MV-4-11 (cell line): ENCODE results near the gene PRXL2B.
"Not testable (repeated sequence)": the region's sequence is repeated elsewhere in the genome, so short reads cannot be mapped to it uniquely, and the experiment has no call there.

Source experiments
- DNase-seq: peaks from one replicate; lab custom pipeline; 2025; lab: John Stamatoyannopoulos, UW

The PRXL2B gene

GRCh38 chr1:2550309-2550861 is 36.2 kb upstream of the PRXL2B start:
- DNase-seq, result not testable (repeated sequence)

GRCh38 chr1:2551544-2551943 is 35.0 kb upstream of the PRXL2B start:
- not testable (repeated sequence) for DNase-seq

- no peak for DNase-seq
These were observed 34.4 kb upstream of the PRXL2B start for GRCh38 chr1:2552189-2552588.

GRCh38 chr1:2553076-2553475 is 33.5 kb upstream of the PRXL2B start:
- not testable (repeated sequence) for DNase-seq

GRCh38 chr1:2553871-2554620 is 32.5 kb upstream of the PRXL2B start:
- no peak for DNase-seq

DNA sequence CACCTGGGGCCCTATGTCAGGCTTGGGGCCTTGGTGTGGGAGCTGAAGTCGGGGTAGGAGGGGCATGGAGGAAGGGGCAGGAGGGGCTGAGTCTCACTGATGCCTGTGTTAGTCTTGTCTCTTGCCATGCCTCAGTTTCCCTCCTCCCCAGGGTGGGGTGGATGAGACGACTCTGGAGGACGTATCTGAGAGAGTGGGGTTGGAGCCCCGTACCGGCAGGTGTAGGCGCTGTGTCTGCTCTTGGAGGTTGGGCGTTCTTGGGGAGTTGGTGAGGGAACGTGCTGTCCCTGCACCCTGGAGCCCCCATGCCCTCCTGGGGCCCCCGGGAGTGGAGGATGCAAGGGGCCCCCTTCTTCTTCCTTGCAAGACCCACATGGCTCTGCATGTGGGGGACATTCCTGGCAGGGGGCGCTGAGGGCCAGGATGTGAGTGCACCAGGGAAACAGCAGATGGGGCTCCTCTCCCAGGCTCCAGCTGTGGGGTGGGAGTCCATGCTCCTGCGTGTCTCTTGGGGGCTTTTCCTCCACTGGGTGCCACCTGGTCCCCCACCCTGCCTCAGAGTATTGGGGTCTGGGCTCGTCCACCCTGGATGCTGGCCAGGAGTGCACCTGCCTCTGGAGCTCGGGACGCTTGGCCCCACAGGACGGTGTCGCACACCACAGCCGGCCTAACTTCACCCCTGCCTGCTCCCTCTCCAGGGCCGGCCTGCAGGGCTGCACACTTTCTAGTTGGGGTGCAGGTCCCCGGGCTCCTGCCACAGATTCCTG is 31.8 kb upstream of the PRXL2B start:
- peak; percentile 26 for DNase-seq

- peak; percentile 84 for DNase-seq
These were observed 30.8 kb upstream of the PRXL2B start for GRCh38 chr1:2555634-2556276.

DNA sequence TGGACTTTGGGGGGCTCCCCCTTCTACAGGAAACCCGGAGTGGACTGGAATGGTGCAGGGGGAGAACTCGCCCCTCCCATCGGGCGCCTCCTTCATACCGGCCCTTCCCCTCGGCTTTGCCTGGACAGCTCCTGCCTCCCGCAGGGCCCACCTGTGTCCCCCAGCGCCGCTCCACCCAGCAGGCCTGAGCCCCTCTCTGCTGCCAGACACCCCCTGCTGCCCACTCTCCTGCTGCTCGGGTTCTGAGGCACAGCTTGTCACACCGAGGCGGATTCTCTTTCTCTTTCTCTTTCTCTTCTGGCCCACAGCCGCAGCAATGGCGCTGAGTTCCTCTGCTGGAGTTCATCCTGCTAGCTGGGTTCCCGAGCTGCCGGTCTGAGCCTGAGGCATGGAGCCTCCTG is 30.3 kb upstream of the PRXL2B start, which contains the start of gene TNFRSF14:
TNFRSF14 (plus strand) TSS at position 95 of the 401 bp plus-strand sequence; CDS start at position 389, 294 bp downstream.
- DNase-seq, result peak; percentile 51

DNA sequence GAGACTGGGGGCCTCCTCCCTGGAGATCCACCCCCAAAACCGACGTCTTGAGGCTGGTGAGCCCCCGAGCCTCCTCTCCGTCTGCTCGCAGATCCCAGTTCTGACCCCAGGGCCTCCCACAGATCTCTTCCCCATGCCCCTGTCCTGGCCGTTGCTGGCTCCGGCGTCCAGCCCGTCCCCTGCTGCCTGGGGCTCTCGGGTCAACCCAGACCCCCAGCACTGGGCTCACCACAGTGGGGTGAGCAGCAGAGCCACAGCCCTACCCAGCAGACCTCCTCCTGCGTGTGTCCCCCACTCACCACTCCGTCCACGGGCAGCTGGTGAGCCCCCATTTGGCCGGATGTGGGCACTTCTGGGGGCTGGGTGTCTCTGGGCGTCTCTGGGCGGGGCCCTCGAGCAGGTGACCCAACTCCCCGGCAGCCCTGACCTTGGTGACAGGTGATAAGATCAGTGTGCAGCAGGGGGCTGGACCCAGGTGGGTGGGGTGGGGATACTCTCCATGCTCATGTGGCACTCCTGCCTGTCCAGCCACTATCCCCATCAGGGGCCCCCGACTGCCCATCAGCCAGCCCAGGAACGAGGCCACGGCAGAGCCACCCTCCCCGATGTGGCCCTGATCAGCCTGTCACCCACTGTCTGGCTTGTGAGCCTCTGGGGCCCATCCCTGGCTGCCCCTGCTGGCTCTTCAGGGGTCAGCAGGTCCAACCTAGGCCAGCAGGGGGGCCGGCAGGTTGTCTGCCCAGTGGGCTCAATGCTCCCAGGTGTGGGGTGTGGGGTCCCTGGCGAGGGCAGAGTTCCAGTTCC is 29.7 kb upstream of the PRXL2B start:
- DNase-seq, result no peak

DNA sequence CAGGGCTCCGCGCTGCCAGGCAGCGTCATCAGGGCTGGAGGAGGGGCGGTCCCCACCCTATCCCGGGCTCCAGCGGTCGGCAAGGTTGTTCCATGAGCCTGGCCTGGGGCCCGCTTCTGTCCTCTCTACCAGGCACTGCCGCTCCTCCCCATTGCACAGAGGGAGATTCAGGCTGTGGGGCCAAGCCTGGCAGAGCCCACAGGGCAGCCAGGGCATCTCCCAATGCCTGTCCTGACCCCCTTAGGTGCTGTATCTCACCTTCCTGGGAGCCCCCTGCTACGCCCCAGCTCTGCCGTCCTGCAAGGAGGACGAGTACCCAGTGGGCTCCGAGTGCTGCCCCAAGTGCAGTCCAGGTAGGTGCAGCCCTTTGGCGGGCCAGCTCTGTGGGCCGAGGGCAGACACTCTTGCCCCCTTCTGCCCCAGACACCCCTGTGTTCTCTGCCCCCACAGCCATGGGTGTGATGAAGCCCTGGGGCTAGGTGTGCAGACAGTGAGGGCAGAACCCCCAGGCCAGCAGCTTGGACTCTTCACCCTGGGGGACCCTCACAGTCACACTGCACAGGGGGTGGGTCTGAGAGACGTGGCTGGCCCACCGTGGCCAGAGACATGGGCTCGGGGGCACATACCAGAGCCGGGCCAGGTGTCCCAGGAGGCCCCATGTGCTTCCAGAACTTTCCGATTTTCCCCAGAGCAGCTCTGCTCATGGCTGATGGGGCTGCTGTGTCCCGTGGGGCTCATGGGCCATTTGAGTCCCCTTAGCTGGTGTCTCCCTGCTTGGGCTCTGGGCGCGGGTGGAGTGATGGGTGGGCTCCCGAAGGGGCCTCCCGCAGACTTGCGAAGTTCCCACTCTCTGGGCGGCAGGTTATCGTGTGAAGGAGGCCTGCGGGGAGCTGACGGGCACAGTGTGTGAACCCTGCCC is 28.8 kb upstream of the PRXL2B start:
- DNase-seq, result no peak

DNA sequence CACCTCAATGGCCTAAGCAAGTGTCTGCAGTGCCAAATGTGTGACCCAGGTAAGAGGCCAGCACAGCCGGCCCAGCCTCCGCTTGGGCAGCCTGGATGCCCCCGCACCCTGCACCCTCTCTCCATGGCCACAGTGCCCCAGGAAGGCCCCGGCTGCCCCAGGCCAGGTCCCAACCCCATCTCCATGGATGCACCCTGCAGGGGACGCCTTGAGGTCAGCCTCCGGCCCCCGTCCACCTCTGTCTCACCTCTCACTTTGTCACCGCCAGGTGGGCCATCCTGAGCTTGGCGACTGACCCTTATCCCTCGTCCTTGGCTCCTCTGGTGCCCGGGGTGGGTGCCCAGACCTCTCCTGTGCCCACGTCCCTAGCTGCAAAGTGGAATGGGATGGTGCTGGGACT is 28.2 kb upstream of the PRXL2B start:
- DNase-seq, result no peak

DNA sequence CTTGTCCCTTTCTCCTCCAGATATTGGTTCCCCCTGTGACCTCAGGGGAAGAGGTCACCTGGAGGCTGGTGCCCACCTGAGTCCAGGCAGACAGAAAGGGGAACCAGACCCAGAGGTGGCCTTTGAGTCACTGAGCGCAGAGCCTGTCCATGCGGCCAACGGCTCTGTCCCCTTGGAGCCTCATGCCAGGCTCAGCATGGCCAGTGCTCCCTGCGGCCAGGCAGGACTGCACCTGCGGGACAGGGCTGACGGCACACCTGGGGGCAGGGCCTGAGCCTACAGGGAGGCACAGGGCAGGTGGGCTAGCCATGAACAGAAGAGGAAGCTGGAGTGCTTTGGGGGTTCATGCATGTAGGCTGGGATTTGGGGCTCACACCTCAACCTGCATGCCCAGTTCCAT is 27.7 kb upstream of the PRXL2B start:
- DNase-seq, result no peak

DNA sequence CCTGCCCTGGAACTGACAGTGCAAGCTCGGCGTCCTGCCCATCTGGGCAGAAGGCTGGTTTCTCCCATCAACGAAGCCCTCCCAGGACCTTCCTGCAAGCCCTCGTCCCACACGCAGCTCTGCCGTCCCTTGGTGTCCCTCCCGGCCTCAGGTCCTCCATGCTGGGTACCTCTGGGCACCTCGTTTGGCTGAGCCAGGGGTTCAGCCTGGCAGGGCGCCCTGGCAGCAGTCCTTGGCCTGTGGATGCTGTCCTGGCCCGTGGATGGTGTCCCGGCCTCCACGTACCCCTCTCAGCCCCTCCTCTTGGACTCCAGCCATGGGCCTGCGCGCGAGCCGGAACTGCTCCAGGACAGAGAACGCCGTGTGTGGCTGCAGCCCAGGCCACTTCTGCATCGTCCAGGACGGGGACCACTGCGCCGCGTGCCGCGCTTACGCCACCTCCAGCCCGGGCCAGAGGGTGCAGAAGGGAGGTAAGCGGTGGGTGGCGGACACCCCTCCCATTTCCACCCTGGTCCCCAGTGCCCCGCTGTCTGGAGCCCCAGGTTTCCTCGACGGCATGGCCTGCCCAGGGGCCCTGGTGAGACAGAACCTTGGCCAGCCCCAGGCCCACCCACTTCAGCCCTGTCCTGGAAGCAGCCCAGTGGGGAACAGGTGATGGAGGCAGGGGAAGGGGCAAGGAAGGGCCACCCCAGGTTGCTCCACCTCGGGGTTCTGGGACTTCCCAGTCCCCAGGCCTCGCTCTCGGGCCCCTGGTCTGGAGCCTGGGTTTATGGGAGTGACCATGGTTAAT is 26.9 kb upstream of the PRXL2B start:
- no peak for DNase-seq

- DNase-seq, result no peak
These were observed 26.1 kb upstream of the PRXL2B start for GRCh38 chr1:2560299-2561073.

DNA sequence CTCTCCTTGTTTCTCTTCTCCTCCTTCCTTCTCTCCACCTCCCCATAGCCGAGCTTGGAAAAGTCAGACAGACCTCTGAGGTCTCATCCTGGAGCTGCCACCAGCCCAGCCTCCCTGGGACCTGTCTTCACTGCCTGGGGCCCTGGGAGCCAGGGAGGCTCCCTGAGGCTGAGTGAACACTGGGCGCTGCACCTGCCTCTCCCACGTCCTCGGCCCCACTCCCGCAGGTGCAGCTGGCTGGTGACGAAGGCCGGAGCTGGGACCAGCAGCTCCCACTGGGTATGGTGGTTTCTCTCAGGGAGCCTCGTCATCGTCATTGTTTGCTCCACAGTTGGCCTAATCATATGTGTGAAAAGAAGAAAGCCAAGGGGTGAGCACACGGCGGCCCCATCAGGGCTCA is 25.1 kb upstream of the PRXL2B start:
- DNase-seq, result no peak

- DNase-seq, result no peak
These were observed 24.4 kb upstream of the PRXL2B start for GRCh38 chr1:2561898-2562895.

DNA sequence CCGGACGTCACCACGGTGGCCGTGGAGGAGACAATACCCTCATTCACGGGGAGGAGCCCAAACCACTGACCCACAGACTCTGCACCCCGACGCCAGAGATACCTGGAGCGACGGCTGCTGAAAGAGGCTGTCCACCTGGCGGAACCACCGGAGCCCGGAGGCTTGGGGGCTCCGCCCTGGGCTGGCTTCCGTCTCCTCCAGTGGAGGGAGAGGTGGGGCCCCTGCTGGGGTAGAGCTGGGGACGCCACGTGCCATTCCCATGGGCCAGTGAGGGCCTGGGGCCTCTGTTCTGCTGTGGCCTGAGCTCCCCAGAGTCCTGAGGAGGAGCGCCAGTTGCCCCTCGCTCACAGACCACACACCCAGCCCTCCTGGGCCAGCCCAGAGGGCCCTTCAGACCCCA is 23.4 kb upstream of the PRXL2B start:
- no peak for DNase-seq
